Mesothelial cell of epicardium (in vitro differentiated cells): ENCODE results near the gene OBSCN. TPM values are rescaled to one million over a fixed set of nuclear protein-coding genes. Genes with fewer than 3 reads are reported as not detected.
"Not testable (repeated sequence)": the region's sequence is repeated elsewhere in the genome, so short reads cannot be mapped to it uniquely, and the experiment has no call there.

Experiments used
- DNase-seq, 2 experiments: peaks; one replicate each; pipeline ENCODE4 v3.0.0; 2021; ENCODE audit warnings: low spot score in 2 of 2; ENCODE audit not compliant: unreplicated experiment in 2 of 2
- H3K27ac Mint-ChIP-seq: 2 replicates; pipeline ENCODE4 v1.8.0; 2021; ENCODE audit warnings: mixed read lengths
- H3K27me3 Mint-ChIP-seq: 2 replicates; pipeline ENCODE4 v1.8.0; 2021; ENCODE audit warnings: low read depth, mixed read lengths
- H3K36me3 Mint-ChIP-seq: 2 replicates; pipeline ENCODE4 v1.8.0; 2021; ENCODE audit warnings: mixed read lengths
- H3K4me1 Mint-ChIP-seq: 2 replicates; pipeline ENCODE4 v1.8.0; 2021; ENCODE audit warnings: mixed read lengths
- H3K4me3 Mint-ChIP-seq: 2 replicates; pipeline ENCODE4 v1.8.0; 2021; ENCODE audit warnings: mild to moderate bottlenecking, moderate library complexity, mixed read lengths
- H3K9me3 Mint-ChIP-seq: 2 replicates; pipeline ENCODE4 v1.8.0; 2021; ENCODE audit warnings: mixed read lengths
- CTCF ChIP-seq: fragments of 200-600 bp; sonication (generic); IDR thresholded peaks from one replicate; pipeline ENCODE4 v1.5.0; 2021; ENCODE audit warnings: antibody characterized with exemption; ENCODE audit not compliant: unreplicated experiment
- total RNA-seq: library from RNA; stranded (reverse); gene quantifications from 3 replicates; pipeline ENCODE4 v1.2.1, GENCODE V29; 2021

The OBSCN gene
- total RNA-seq, 1 donor from 2014 or later = 113 TPM

- Mint-ChIP-seq H3K36me3 (peaks cover 4% of the 10 kb centered on the region), H3K27me3 (no peaks in the 10 kb centered on the region), H3K9me3 (peaks cover 11% of the 10 kb centered on the region), H3K4me1 (no peaks in the 10 kb centered on the region), H3K27ac (no peak overlapping the region), H3K4me3 (no peak overlapping the region)
- DNase-seq = no peak
- no peak for TF ChIP-seq CTCF
These were observed 22.2 kb upstream of the OBSCN start for GRCh38 chr1:228185641-228185965.

DNA sequence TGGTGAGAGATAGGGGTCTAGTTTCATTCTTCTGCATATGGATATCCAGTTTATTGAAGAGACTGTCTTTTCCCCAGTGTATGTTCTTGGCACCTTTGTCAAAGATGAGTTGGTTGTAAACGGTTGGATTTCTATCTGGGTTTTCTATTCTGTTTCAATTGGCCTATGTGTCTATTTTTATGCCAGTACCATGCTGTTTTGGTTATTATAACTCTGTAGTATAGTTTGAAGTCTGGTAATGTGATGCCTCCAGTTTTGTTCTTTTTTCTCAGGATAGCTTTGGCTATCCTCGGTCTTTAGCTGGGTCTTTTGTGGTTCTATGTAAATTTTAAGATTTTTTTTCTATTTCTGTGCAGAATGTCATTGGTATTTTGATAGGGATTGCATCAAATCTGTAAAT lies 19.6 kb upstream of the OBSCN start:
- H3K4me1 Mint-ChIP-seq, H3K27me3 Mint-ChIP-seq, H3K27ac Mint-ChIP-seq, H3K36me3 Mint-ChIP-seq, DNase-seq, H3K4me3 Mint-ChIP-seq: not testable (repeated sequence)
- peaks cover 11% of the 10 kb centered on the region for H3K9me3 Mint-ChIP-seq

GRCh38 chr1:228190182-228190581 lies 17.7 kb upstream of the OBSCN start:
- no peak overlapping the region for H3K27ac Mint-ChIP-seq

DNA sequence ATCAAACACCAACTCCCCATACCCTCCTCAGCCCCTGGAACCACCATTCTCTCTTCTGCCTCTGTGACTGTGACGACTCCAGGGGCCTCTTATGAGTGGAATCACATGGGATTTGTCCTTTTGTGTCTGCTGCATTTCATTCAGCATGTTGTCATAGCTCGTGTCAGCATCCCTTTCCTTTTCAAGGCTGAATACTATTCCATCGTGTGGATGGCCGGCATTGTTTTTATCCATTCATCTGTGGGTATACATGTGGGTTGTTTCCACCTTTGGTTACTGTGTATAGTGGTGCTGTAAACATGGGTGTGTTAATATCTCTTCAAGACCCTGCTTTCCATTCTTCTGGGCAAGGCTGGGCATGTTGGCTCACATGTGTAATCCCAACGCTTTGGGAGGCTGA lies 17.1 kb upstream of the OBSCN start:
- Mint-ChIP-seq H3K27me3 (no peaks in the 10 kb centered on the region), H3K36me3 (peaks cover 4% of the 10 kb centered on the region), H3K4me3 (no peak overlapping the region)

More at GRCh38 chr1:228190182-228190581, 17.7 kb upstream of the OBSCN start:
- H3K27me3 Mint-ChIP-seq = no peaks in the 10 kb centered on the region
- H3K4me3 Mint-ChIP-seq = no peak overlapping the region
- H3K4me1 Mint-ChIP-seq = no peaks in the 10 kb centered on the region
- peaks cover 11% of the 10 kb centered on the region for H3K9me3 Mint-ChIP-seq
- DNase-seq = no peak
- TF ChIP-seq CTCF = no peak
- H3K36me3 Mint-ChIP-seq = peaks cover 4% of the 10 kb centered on the region

GRCh38 chr1:228194436-228194835 lies 13.4 kb upstream of the OBSCN start:
- no peak for DNase-seq
- Mint-ChIP-seq H3K27ac (no peak overlapping the region), H3K27me3 (no peaks in the 10 kb centered on the region), H3K36me3 (peaks cover 13% of the 10 kb centered on the region), H3K4me3 (no peak overlapping the region), H3K9me3 (peaks cover 14% of the 10 kb centered on the region), H3K4me1 (no peaks in the 10 kb centered on the region)
- no peak for TF ChIP-seq CTCF

More for the DNA sequence above, 17.1 kb upstream of the OBSCN start:
- no peak overlapping the region for H3K27ac Mint-ChIP-seq
- TF ChIP-seq CTCF = no peak
- H3K9me3 Mint-ChIP-seq = peaks cover 11% of the 10 kb centered on the region
- H3K4me1 Mint-ChIP-seq = no peaks in the 10 kb centered on the region
- no peak for DNase-seq

GRCh38 chr1:228194921-228195812 lies 12.7 kb upstream of the OBSCN start:
- H3K4me3 Mint-ChIP-seq = no peak overlapping the region
- H3K27ac Mint-ChIP-seq = no peak overlapping the region
- H3K36me3 Mint-ChIP-seq = peaks cover 16% of the 10 kb centered on the region
- H3K4me1 Mint-ChIP-seq = no peaks in the 10 kb centered on the region
- DNase-seq = no peak
- H3K27me3 Mint-ChIP-seq = no peaks in the 10 kb centered on the region
- peaks cover 18% of the 10 kb centered on the region for H3K9me3 Mint-ChIP-seq
- no peak for TF ChIP-seq CTCF
